HPDE6-E6E7 (cell line): Measurements from ENCODE around the gene SH3RF2.
"Not testable (repeated sequence)": the region's sequence is repeated elsewhere in the genome, so short reads cannot be mapped to it uniquely, and the experiment has no call there.

Experiments
- DNase-seq: peaks from one replicate; pipeline ENCODE4 v3.0.0; 2011; ENCODE audit warnings: missing footprints; ENCODE audit errors: extremely low spot score

SH3RF2 gene

DNA sequence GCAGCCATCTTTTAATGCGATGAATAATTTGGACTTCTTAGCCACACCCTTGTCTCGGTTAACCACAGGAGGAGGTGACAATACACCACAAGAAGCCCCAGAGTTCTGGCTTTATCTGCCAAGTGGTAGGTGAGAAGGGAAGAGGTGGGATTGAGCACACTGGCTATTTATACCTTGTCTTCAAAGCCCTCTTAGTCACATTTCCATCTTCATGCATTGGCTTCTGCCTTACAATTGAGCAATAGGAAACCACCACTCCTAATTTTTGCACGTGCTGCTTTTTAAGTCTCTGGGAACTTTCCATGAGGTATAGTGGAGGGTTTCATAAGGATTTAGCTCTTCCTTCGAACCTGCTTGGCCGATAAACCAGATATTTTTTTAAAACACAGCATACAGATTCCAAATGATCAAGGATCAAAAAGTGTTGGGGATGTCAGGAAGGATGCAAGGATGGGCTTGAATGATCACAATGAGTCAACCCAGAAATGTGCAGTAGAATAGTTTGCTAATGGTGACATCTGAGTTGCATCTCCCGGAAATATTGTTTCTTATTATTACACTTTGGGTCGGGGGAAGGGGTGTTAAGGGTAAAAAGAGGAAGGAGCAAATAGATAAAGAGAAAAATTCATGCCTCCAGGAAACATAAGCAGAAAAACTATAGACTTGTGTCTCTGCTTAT is 143.5 kb downstream of the SH3RF2 start:
- no peak for DNase-seq

DNA sequence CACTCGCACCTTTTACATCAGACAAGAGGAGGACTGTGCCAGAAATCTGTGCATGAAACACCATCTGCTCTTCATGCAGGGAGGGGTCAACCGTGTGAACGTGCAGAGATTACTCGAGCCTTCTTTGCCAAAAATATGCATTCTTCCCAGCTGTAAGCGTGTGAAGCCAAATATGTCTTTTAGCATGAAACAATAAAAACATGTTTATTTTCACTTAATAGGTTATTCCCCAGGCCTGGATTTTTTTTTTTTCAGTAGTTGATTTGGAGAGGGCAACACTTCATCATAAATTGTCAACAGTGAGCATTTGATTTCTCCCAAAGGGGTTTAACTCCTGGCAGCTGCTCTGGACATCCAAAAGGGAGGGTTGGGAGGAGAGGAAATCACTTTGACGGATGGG is 145.2 kb downstream of the SH3RF2 start:
- DNase-seq: no peak

DNA sequence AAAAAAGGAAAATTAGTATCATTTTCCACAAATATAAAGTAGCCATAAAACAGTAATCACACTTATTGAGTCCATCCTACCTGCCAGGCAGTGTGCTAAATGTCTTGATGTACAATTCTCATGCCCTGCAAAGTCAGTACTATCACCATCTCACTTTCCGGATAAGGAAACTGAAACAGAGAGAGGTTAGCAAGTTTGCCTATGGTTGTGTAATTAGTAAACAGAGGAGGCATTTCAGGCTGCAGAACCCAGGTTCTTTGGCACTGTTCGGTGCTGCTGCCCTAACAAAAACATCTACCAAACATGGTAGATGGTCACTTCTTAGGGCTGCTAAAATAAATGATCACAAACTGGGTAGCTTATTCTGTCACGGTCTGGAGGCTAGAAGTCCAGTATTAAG is 146.4 kb downstream of the SH3RF2 start:
- DNase-seq: no peak

DNA sequence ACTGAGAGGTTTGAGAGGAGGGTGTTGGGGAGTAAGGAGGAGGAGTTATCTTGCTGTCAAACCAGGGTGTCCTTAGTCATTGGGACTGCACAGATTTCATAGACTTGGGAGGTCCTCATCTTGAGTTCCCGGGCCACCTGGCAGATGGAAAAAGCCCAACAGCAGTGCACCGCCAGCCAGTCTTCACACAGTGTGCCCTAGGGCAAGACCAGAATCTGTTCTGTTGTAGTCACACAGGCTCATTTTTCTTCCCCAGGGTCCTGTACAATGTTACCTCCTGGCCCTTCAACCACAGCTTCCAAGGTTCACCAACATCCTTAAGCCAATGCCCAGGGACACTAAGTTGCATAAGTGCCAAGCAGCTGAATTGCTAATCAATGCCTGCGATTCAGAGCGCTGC is 148.0 kb downstream of the SH3RF2 start:
- DNase-seq: no peak

DNA sequence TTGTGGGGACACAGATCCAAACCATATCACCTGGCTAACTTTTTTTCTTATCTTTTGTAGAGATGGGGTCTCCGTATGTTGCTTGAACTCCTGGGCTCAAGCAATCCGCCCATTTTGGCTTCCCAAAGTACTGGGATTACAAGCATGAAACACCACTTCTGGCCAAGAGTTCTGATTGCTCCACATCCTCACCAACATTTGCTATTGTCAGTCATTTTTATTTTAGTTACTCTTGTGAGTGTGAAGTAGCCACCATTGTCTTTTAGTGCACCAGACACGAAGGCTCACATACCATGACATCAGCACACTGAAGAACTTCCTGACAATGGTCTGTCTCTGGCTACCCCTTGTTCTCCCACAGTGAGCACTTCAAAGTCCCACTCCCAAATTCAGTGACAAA is 151.7 kb downstream of the SH3RF2 start:
- DNase-seq: no peak

DNA sequence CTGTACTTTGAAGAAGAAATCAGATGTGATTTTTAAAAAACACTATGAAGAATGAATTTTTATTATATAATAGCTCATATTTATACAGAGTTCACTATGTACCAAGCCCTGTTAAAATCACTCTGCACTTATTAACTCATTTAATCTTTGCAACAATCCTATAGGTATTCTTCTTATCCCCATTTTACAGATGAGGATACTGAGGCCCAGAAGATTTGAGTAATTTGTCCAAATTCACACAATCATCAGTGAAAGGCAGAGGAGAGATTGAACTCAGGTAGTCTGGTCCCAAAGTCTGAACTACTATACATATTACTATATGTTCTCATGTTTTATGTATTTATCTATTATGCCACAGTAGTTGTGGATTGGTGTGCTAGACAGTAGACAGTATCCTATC is 152.9 kb downstream of the SH3RF2 start:
- DNase-seq: no peak

DNA sequence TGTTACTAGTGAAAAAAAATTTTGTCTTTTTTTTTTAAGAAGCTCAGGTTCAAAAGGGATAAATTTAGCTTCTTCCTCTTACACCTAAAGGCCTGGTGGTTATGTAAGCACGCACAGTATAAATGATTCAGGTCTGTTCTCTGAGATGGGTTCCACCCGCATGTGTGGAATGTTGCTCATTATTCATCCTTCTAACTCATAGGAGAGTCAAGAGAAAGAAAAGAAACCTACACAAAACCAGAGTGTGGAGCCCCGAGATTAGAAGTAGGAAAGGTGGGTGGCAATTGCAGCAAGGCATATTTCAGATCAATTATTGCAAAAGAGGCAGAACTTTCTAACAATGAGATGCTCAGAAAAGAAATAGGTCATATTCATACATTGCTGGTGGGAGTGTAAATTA is 155.5 kb downstream of the SH3RF2 start:
- peak; percentile 20 for DNase-seq

DNA sequence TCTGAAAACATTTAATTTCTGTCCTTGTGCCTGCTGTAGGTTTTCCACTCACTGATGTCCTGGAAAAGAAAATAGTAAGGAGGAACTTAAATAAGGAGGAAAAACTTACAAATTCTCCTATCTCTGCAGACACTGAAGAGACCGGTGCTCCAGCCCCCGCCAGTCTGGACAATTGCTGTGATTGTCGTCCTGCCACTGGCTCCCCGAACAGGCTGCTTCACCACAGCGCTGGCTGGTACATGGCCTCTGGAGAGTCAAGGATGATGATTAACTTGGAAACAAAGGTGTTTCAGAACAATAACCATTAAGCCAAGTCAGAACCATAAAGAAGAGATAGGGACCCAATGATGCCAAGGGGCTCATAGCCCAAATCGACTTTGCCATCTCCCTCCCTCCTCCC is 161.7 kb downstream of the SH3RF2 start:
- DNase-seq: no peak

DNA sequence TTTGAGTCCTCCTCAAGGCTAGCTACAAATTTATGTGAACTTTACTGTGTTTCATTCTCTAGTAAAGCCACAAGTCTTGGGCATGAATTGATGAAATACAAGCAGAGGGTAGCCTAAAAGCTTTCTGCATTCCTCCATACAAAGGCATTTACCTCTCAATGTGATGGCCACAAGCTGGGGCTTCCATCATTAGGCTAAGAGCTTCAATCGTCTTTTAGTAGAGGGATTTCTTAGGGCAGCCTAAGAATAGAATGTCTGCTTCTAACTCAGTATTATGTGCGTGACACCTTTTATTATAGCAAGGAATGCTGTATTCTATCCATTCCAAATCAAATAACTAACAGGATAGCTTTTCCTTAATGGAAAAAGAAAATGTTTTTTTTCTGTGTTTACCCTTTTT is 165.3 kb downstream of the SH3RF2 start:
- no peak for DNase-seq

DNA sequence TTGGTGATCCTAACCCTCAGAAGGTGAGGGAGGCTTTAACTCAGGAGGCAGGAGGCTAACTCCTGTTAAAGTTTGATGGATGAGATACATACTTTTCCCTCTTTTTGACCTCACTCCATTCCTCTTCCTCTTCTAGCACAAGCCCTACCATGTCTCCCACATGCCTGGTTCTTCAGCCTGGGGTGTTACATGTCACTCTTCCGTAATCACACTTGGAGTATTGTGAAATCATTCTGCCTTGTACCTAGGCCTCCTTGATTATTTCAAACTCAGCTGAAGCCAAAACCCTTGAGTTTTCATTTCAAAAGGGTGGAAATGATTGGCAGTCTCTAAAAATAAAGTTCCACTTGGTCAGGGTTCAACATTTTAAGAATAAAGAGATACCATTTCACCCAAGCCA is 167.2 kb downstream of the SH3RF2 start:
- DNase-seq: peak; percentile 11

DNA sequence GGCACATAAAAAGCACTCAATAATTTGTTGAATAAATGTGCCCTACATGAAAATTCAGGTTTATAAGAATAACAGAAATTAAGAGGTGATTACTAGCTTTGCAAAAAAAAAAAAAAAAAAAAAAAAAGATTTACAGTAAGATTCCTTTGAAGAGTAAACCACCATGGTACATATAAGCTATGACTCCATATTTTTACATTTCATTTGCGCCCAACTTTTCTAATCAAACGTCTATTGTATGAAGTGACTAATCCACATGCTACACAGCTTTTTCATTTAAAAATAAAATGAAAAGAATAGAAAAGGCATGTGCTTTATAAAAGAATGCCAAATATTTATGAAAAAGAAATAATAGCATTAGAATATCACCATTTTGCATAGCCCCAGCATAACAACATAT is 169.1 kb downstream of the SH3RF2 start, which contains the start of gene PLAC8L1:
Gene PLAC8L1 (minus strand): TSS at position 101 of the 400 bp plus-strand sequence. CDS start 1,266 bp downstream, outside the sequence.
- DNase-seq: no peak

DNA sequence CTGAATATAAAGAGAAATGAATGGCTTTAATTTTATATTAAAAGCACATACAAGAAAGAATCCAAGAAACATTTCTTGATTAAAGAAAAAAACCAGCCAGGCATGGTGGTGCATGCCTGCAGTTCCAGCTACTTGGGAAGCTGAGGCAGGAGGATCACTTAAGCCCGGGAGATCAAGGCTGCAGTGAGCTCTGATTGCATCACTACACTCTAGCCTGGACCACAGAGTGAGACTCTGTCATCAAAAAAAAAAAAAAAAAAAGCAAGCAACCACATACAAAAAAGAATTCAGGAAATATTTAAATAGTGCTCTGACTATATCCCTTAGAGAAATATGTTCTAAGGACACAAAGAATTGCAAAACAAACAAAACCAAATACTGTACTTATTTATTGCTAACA is 171.5 kb downstream of the SH3RF2 start:
- no peak for DNase-seq

DNA sequence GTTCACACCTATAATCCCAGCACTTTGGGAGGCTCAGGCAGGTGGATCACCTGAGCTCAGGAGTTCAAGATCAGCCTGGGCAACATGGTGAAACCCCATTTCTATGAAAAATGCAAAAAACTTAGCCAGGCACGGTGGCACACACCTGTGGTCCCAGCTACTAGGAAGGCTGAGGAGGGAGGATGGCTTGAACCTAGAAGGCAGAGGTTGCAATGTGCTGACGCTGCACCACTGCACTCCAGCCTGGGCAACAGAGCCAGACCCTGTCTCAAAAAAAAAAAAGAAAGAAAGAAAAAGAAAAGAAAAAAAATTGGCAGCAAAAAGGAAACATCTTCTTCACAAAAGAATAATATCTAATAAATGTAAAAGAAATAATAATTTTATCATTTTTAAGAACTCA is 172.5 kb downstream of the SH3RF2 start:
- not testable (repeated sequence) for DNase-seq

DNA sequence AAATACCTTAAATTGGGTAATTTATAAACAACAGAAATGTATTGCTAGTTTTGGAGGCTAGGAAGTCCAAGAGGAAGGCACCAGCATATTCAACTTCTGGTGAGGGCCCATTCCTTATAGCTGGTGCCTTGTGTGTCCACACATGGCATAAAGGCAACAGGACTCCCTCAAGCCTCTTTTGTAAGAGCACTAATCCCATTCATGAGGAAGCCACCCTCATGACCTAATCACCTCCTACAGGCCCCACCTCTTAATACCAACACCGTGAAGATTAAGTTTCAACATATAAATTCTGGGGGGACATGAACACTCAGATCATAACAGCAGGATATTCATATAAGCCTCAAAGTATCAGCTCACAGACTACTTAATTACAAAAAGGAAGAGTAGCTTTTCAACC is 173.0 kb downstream of the SH3RF2 start:
- DNase-seq: no peak

DNA sequence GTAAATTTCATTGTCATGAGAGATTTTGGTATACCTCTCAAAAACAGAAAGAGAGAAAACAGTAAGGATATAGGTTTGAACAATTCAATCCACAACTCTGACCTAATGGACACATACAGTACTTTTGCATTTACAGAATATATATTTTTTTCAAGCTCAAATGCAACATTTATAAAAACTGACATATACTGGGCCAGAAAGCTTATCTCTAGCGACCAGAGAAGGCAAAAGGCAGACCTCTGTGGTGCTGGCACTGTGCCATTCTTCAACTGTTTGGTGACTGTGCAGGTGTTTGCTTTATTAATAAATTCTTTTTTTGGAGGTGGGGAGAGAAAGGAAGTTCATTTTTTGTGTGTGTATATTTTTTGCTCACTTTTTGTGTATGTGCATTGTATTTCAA is 175.0 kb downstream of the SH3RF2 start:
- no peak for DNase-seq

DNA sequence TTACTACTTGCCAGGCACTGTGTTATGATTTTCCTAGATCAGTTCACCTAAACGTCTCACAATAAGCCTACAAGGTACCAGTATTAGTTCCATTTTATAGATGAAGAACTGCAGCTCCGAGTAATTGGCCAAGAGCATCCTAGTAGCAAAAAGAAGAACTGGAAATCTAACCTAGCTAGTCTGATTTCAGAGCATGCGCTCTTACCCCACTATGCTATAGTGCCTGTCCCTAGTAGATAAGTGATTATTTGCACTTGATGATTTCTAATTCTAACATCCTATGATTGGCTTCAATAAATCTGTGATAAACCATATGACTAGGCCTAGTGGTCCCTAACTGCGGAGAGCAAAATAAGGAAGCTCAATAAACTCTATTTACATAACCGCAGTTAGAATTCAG is 176.1 kb downstream of the SH3RF2 start:
- no peak for DNase-seq
